Stomach (tissue), 4 donors: Measurements from ENCODE around the gene CRIP2.

ENCODE experiments used
- CTCF ChIP-seq, 7 experiments: fragments of 450-650 bp in 4 of 7; fragments of 200-600 bp in 3 of 7; sonication (generic) in 3 of 7; IDR thresholded peaks; one replicate each; pipeline ENCODE4 v1.5.1; 2016 to 2019; ENCODE audit warnings: antibody characterized with exemption in 7 of 7, control low read depth in 2 of 7, mild to moderate bottlenecking in 1 of 7
- EP300 ChIP-seq: sonication (generic); formaldehyde crosslinking; IDR thresholded peaks from one replicate; pipeline ENCODE4 v1.6.1; 2017; ENCODE audit warnings: antibody characterized with exemption
- POLR2A ChIP-seq, 4 donors: fragments of 450-650 bp; IDR thresholded peaks; one replicate each; pipeline ENCODE4 v1.6.1; 2016; ENCODE audit warnings: antibody characterized with exemption in 4 of 4, control low read depth in 2 of 4, mild to moderate bottlenecking in 1 of 4, moderate library complexity in 1 of 4

GRCh38 chr14:105455086-105455640 is 19.5 kb upstream of the CRIP2 start:
- TF ChIP-seq POLR2A (IDR thresholded peaks at IDR 0.05) (no peak), EP300 (no peak), CTCF (IDR thresholded peaks at IDR 0.05) (no peak)
